22Rv1 (cell line): ENCODE results near the gene ATG2B.

Experiments used
- H3K27ac ChIP-seq: fragments of 450-650 bp; 2 replicates; pipeline ENCODE4 v1.5.1; 2017
- ZFX ChIP-seq: fragments of 450-650 bp; IDR thresholded peaks from 2 replicates; pipeline ENCODE4 v1.6.1; 2017; ENCODE audit warnings: antibody characterized with exemption, borderline replicate concordance
- TF ChIP-seq, protein P1 (sequence below): fragments of 450-650 bp; IDR thresholded peaks from 2 replicates; pipeline ENCODE4 v1.5.1; 2017; ENCODE audit warnings: mild to moderate bottlenecking

Gene ATG2B

GRCh38 chr14:96341323-96341722 lies 21.8 kb downstream of the ATG2B start:
- no peak for TF ChIP-seq ZFX
- TF ChIP-seq, protein P1, sequence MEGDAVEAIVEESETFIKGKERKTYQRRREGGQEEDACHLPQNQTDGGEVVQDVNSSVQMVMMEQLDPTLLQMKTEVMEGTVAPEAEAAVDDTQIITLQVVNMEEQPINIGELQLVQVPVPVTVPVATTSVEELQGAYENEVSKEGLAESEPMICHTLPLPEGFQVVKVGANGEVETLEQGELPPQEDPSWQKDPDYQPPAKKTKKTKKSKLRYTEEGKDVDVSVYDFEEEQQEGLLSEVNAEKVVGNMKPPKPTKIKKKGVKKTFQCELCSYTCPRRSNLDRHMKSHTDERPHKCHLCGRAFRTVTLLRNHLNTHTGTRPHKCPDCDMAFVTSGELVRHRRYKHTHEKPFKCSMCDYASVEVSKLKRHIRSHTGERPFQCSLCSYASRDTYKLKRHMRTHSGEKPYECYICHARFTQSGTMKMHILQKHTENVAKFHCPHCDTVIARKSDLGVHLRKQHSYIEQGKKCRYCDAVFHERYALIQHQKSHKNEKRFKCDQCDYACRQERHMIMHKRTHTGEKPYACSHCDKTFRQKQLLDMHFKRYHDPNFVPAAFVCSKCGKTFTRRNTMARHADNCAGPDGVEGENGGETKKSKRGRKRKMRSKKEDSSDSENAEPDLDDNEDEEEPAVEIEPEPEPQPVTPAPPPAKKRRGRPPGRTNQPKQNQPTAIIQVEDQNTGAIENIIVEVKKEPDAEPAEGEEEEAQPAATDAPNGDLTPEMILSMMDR = no peak
- H3K27ac ChIP-seq = no peak overlapping the region

GRCh38 chr14:96338551-96338950 lies 24.6 kb downstream of the ATG2B start:
- TF ChIP-seq, protein P1 = no peak
- TF ChIP-seq ZFX = no peak
- no peak overlapping the region for H3K27ac ChIP-seq

GRCh38 chr14:96324219-96324618 lies 38.9 kb downstream of the ATG2B start:
- TF ChIP-seq ZFX = no peak
- TF ChIP-seq, protein P1 = no peak
- no peak overlapping the region for H3K27ac ChIP-seq

GRCh38 chr14:96320605-96321004 lies 42.5 kb downstream of the ATG2B start:
- no peak overlapping the region for H3K27ac ChIP-seq
- no peak for TF ChIP-seq ZFX
- TF ChIP-seq, protein P1 = no peak

- no peak overlapping the region for H3K27ac ChIP-seq
- TF ChIP-seq, protein P1 = no peak
- TF ChIP-seq ZFX = no peak
Observed at GRCh38 chr14:96318836-96319235, 44.3 kb downstream of the ATG2B start.

DNA sequence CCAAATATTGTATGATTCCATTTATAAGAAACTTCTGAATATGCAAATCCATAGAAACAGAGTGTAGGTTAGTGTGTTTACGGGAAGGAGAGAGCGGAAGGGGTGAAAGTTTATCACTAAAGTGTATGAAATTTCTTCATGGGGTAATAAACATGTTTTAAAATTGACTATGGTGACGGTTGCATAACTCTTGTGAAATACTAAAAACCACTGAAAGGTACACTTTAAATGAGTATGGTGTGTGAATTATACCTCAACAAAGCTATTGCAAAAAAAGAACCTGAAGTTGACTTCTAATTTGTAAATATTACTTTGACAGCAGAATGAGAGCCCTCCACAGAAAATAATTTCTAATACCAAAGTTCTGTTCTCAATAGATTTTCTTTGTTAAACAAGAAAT lies 47.1 kb downstream of the ATG2B start:
- no peak overlapping the region for H3K27ac ChIP-seq
- TF ChIP-seq, protein P1 = no peak
- no peak for TF ChIP-seq ZFX

- no peak for TF ChIP-seq ZFX
- TF ChIP-seq, protein P1 = no peak
- H3K27ac ChIP-seq = peak overlapping the region; percentile 79; the same call in 1 of the 2 replicates
Observed at GRCh38 chr14:96310906-96311305, 52.2 kb downstream of the ATG2B start.
